Neural cell (in vitro differentiated cells): Measurements from ENCODE around the gene NOS1AP. TPM values are rescaled to one million over a fixed set of nuclear protein-coding genes. Genes with fewer than 3 reads are reported as not detected.

Experiments used
- H2AFZ ChIP-seq: fragments of 200-600, 300-800 bp; sonication (generic), shearing (Covaris generic); 2 replicates; pipeline ENCODE4 v1.6.0; 2014; ENCODE audit warnings: low read depth, mild to moderate bottlenecking, antibody characterized with exemption, low read length, moderate library complexity
- H3F3A ChIP-seq: fragments of 200-600 bp; shearing (Covaris generic); 2 replicates; pipeline ENCODE4 v1.6.1; 2016; ENCODE audit warnings: mild to moderate bottlenecking, moderate library complexity, mixed read lengths, antibody characterized with exemption, low read length; ENCODE audit not compliant: insufficient read depth, poor library complexity, severe bottlenecking
- H3K27ac ChIP-seq: fragments of 200-600, 300-800 bp; sonication (generic), shearing (Covaris generic); 2 replicates; pipeline ENCODE4 v1.5.1; 2014; ENCODE audit warnings: mild to moderate bottlenecking, low read length, moderate library complexity
- H3K27me3 ChIP-seq: fragments of 300-800, 200-600 bp; sonication (generic), shearing (Covaris generic); 2 replicates; pipeline ENCODE4 v1.6.0; 2014; ENCODE audit warnings: mild to moderate bottlenecking, low read depth, low read length, moderate library complexity; ENCODE audit not compliant: insufficient read depth
- H3K36me3 ChIP-seq: fragments of 300-800, 200-600 bp; sonication (generic), shearing (Covaris generic); 2 replicates; pipeline ENCODE4 v1.5.1; 2014; ENCODE audit warnings: mild to moderate bottlenecking, antibody characterized with exemption, low read length, moderate library complexity; ENCODE audit not compliant: insufficient read depth
- H3K4me2 ChIP-seq: fragments of 300-800, 200-600 bp; sonication (generic), shearing (Covaris generic); 2 replicates; pipeline ENCODE4 v1.6.0; 2014; ENCODE audit warnings: mild to moderate bottlenecking, low read length
- H3K4me3 ChIP-seq: fragments of 300-800, 200-600 bp; sonication (generic), shearing (Covaris generic); 2 replicates; pipeline ENCODE4 v1.5.1; 2014; ENCODE audit warnings: mild to moderate bottlenecking, low read length, moderate library complexity
- H3K79me2 ChIP-seq: fragments of 200-600 bp; shearing (Covaris generic); replicated peaks from 2 replicates; pipeline ENCODE4 v1.6.0; 2014; ENCODE audit warnings: mild to moderate bottlenecking, low read length, moderate library complexity; ENCODE audit not compliant: insufficient read depth
- H3K9ac ChIP-seq: fragments of 300-800, 200-600 bp; sonication (generic), shearing (Covaris generic); 2 replicates; pipeline ENCODE4 v1.6.1; 2016; ENCODE audit warnings: mild to moderate bottlenecking, low read length, mixed read lengths
- H3K9me2 ChIP-seq: fragments of 200-600 bp; shearing (Covaris generic); 2 replicates; pipeline ENCODE4 v1.6.1; 2016; ENCODE audit warnings: mild to moderate bottlenecking, low read length, mixed read lengths; ENCODE audit not compliant: insufficient read depth
- H3K9me3 ChIP-seq: fragments of 200-600, 300-800 bp; sonication (generic), shearing (Covaris generic); 2 replicates; pipeline ENCODE4 v1.6.1; 2016; ENCODE audit warnings: mild to moderate bottlenecking, mixed run types, low read length, moderate library complexity, mixed read lengths
- H4K20me1 ChIP-seq: fragments of 200-600 bp; shearing (Covaris generic); 2 replicates; pipeline ENCODE4 v1.6.1; 2016; ENCODE audit warnings: mild to moderate bottlenecking, mixed run types; ENCODE audit not compliant: insufficient read depth
- CTCF ChIP-seq: fragments of 450-650 bp; IDR thresholded peaks from 2 replicates; pipeline ENCODE4 v1.5.1; 2014; ENCODE audit warnings: antibody characterized with exemption, mild to moderate bottlenecking, moderate library complexity; ENCODE audit not compliant: poor library complexity, severe bottlenecking
- EP300 ChIP-seq: fragments of 450-650 bp; conservative IDR thresholded peaks from 2 replicates; pipeline ENCODE4 v1.6.1; 2014; ENCODE audit warnings: antibody characterized with exemption, mild to moderate bottlenecking, moderate library complexity; ENCODE audit not compliant: poor library complexity, severe bottlenecking
- EZH2 ChIP-seq: fragments of 200-600, 300-800 bp; shearing (Covaris generic), sonication (generic); IDR thresholded peaks from 2 replicates; pipeline ENCODE4 v1.6.1; 2014; ENCODE audit warnings: antibody characterized with exemption, low read length, borderline replicate concordance, mild to moderate bottlenecking; ENCODE audit not compliant: insufficient read depth, poor library complexity, severe bottlenecking
- MXI1 ChIP-seq: fragments of 450-650 bp; conservative IDR thresholded peaks from 2 replicates; pipeline ENCODE4 v1.6.1; 2014; ENCODE audit warnings: antibody characterized with exemption, mild to moderate bottlenecking; ENCODE audit not compliant: poor library complexity, severe bottlenecking
- REST ChIP-seq: IDR thresholded peaks from 2 replicates; pipeline ENCODE4 v1.6.1; 2012; ENCODE audit warnings: borderline replicate concordance
- SMC3 ChIP-seq: fragments of 450-650 bp; conservative IDR thresholded peaks from 2 replicates; pipeline ENCODE4 v1.6.1; 2014; ENCODE audit warnings: antibody characterized with exemption, mild to moderate bottlenecking, moderate library complexity; ENCODE audit not compliant: poor library complexity
- TAF1 ChIP-seq: IDR thresholded peaks from 2 replicates; pipeline ENCODE4 v1.6.1; 2012; ENCODE audit warnings: low read depth
- polyA plus RNA-seq: library from polyadenylated mRNA; depleted of rRNA; stranded (reverse); fragments of >200 nt; gene quantifications from 2 replicates; pipeline ENCODE4 v1.2.3, GENCODE V29; 2014

The NOS1AP gene
- polyA plus RNA-seq, 1 donor from 2014 or later, result 5.3 TPM

- Histone ChIP-seq H3K36me3 (no peaks in the 10 kb centered on the region), H4K20me1 (no peaks in the 10 kb centered on the region), H3K4me3 (no peak overlapping the region), H3K27me3 (no peaks in the 10 kb centered on the region), H3F3A (peaks cover 4% of the 10 kb centered on the region), H2AFZ (no peak overlapping the region), H3K27ac (peak overlapping the region; percentile 31), H3K4me2 (no peak overlapping the region), H3K9me2 (no peaks in the 10 kb centered on the region), H3K79me2 (peaks cover 13% of the 10 kb centered on the region), H3K9me3 (no peaks in the 10 kb centered on the region), H3K9ac (no peak overlapping the region)
- TF ChIP-seq TAF1 (no peak), SMC3 (no peak), CTCF (no peak), EZH2 (no peak), EP300 (no peak), MXI1 (no peak), REST (no peak)
Observed at GRCh38 chr1:162240577-162240976, 171.1 kb downstream of the NOS1AP start.

GRCh38 chr1:162242804-162243203, 173.3 kb downstream of the NOS1AP start:
- Histone ChIP-seq H2AFZ (no peak overlapping the region), H3K4me2 (no peak overlapping the region), H3F3A (peaks cover 4% of the 10 kb centered on the region), H3K4me3 (no peak overlapping the region), H4K20me1 (no peaks in the 10 kb centered on the region), H3K9ac (no peak overlapping the region), H3K9me3 (no peaks in the 10 kb centered on the region), H3K9me2 (no peaks in the 10 kb centered on the region), H3K79me2 (peaks cover 14% of the 10 kb centered on the region), H3K27ac (no peak overlapping the region), H3K36me3 (no peaks in the 10 kb centered on the region), H3K27me3 (no peaks in the 10 kb centered on the region)
- TF ChIP-seq EP300 (no peak), EZH2 (no peak), CTCF (no peak), REST (no peak), SMC3 (no peak), MXI1 (no peak)
